ENCODE measurements around the gene FKBP15. TPM values are rescaled to one million over a fixed set of nuclear protein-coding genes. Genes with fewer than 3 reads are reported as not detected.
"Not testable (repeated sequence)": the region's sequence is repeated elsewhere in the genome, so short reads cannot be mapped to it uniquely, and the experiment has no call there.

The FKBP15 gene
- polyA plus RNA-seq, 1 donor (not counting 4 experiments of a cell fraction or from before 2014, with no cell fraction given) = 22.4 TPM

DNA sequence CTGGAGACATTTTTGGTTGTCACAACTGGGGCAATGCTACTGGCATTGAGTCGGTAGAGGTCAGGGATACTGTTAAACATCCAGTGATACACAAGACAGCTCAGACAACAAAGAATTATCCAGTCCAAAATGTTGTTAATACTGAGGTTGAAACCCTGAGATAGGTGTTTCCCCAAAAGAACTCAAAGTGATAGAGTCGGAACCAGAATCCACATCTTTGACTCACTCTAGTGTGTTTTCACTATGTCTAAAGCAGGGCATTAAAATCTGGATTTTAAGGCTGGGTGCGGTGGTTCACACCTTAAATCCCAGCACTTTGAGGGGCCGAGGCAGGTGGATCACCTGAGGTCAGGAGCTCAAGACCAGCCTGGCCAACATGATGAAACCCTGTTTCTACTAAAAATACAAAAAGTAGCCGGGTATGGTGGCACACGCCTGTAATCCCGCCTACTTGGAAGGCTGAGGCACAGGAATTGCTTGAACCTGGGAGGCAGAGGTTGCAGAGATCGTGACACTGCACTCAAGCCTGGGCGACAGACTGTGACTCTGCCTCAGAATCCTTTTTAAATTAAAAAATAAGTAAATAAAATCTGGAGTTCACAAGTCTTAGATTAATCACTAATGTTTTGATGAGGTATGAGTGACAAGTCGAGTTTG lies 17.3 kb upstream of the FKBP15 start:
- dilution Hi-C loops (cut with MboI; ENCODE audit: extremely low pct_ligation_motif_present, low sequenced_read_pairs) = no loop called here
- H3K79me2 ChIP-seq (ENCODE audit: control insufficient read depth, insufficient read depth, low read length) = no peaks in the 10 kb centered on the region
- H3K4me1 ChIP-seq (ENCODE audit: control insufficient read depth, extremely low read depth, insufficient read depth, low read length) = no peaks in the 10 kb centered on the region
- no peaks in the 10 kb centered on the region for H3K9me3 ChIP-seq (ENCODE audit: control insufficient read depth, low read depth, low read length)
- H3K27ac ChIP-seq (ENCODE audit: control insufficient read depth, insufficient read depth, low read length) = no peak overlapping the region
- no peaks in the 10 kb centered on the region for H3K36me3 ChIP-seq (ENCODE audit: control insufficient read depth in 2 of 2, extremely low read depth in 1 of 2, insufficient read depth in 2 of 2, low read length in 2 of 2)
- no peaks in the 10 kb centered on the region for H3K27me3 ChIP-seq (ENCODE audit: control insufficient read depth, extremely low read depth, insufficient read depth, low read length)
- H3K9me1 ChIP-seq (ENCODE audit: control insufficient read depth, extremely low read depth, insufficient read depth, low read length) = no peaks in the 10 kb centered on the region
- no peak for DNase-seq (ENCODE audit: low read depth, low spot score)
- no peak overlapping the region for H3K4me3 ChIP-seq (ENCODE audit: control insufficient read depth in 2 of 3, extremely low read depth in 1 of 3, insufficient read depth in 2 of 3, low read depth in 1 of 3, low read length in 3 of 3)
- no peak overlapping the region for H3K4me2 ChIP-seq (ENCODE audit: control insufficient read depth, extremely low read depth, insufficient read depth, low read depth, low read length)
- H2AFZ ChIP-seq (ENCODE audit: control insufficient read depth, low read length) = no peak overlapping the region
- no peak overlapping the region for H3K9ac ChIP-seq (ENCODE audit: control insufficient read depth, extremely low read depth, insufficient read depth, low read length)
- H4K20me1 ChIP-seq (ENCODE audit: control insufficient read depth, extremely low read depth, insufficient read depth, low read length) = no peaks in the 10 kb centered on the region
- TF ChIP-seq, protein P1, sequence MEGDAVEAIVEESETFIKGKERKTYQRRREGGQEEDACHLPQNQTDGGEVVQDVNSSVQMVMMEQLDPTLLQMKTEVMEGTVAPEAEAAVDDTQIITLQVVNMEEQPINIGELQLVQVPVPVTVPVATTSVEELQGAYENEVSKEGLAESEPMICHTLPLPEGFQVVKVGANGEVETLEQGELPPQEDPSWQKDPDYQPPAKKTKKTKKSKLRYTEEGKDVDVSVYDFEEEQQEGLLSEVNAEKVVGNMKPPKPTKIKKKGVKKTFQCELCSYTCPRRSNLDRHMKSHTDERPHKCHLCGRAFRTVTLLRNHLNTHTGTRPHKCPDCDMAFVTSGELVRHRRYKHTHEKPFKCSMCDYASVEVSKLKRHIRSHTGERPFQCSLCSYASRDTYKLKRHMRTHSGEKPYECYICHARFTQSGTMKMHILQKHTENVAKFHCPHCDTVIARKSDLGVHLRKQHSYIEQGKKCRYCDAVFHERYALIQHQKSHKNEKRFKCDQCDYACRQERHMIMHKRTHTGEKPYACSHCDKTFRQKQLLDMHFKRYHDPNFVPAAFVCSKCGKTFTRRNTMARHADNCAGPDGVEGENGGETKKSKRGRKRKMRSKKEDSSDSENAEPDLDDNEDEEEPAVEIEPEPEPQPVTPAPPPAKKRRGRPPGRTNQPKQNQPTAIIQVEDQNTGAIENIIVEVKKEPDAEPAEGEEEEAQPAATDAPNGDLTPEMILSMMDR (optimal IDR thresholded peaks at IDR 0.05 in 1 of 3, IDR thresholded peaks at IDR 0.05 in 1 of 3, conservative IDR thresholded peaks at IDR 0.05 in 1 of 3; ENCODE audit: extremely low read depth in 1 of 3, insufficient read depth in 2 of 3, low read length in 3 of 3) = no peak
- no peak for TF ChIP-seq EZH2 (IDR thresholded peaks at IDR 0.05; ENCODE audit: low read length)
- FAIRE-seq = no peak

DNA sequence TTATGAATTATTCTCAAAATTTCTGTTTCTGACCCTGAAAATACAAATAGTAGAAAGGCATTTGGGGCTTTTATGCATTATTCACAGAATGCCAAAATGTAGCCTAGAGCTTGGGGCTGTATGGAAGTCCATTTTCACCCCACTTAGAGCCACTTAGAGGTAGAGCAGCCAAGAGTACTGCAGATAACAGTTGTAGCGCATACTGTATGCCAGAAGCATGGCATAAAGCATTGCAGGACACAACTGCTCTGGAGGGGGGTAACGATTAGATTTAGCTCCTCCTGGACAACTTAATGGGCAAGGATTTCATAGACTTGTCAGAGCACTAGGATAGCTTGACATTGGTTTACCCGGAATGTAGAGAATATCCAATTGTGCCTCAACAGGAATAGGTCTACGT lies 15.9 kb upstream of the FKBP15 start:
- Histone ChIP-seq H3K36me3 (ENCODE audit: control insufficient read depth in 2 of 2, extremely low read depth in 1 of 2, insufficient read depth in 2 of 2, low read length in 2 of 2) (no peaks in the 10 kb centered on the region), H2AFZ (ENCODE audit: control insufficient read depth, low read length) (no peak overlapping the region), H4K20me1 (ENCODE audit: control insufficient read depth, extremely low read depth, insufficient read depth, low read length) (no peaks in the 10 kb centered on the region), H3K9ac (ENCODE audit: control insufficient read depth, extremely low read depth, insufficient read depth, low read length) (no peak overlapping the region), H3K4me3 (ENCODE audit: control insufficient read depth in 2 of 3, extremely low read depth in 1 of 3, insufficient read depth in 2 of 3, low read depth in 1 of 3, low read length in 3 of 3) (no peak overlapping the region), H3K79me2 (ENCODE audit: control insufficient read depth, insufficient read depth, low read length) (no peaks in the 10 kb centered on the region), H3K27me3 (ENCODE audit: control insufficient read depth, extremely low read depth, insufficient read depth, low read length) (no peaks in the 10 kb centered on the region), H3K4me1 (ENCODE audit: control insufficient read depth, extremely low read depth, insufficient read depth, low read length) (no peaks in the 10 kb centered on the region), H3K9me3 (ENCODE audit: control insufficient read depth, low read depth, low read length) (no peaks in the 10 kb centered on the region), H3K9me1 (ENCODE audit: control insufficient read depth, extremely low read depth, insufficient read depth, low read length) (no peaks in the 10 kb centered on the region), H3K4me2 (ENCODE audit: control insufficient read depth, extremely low read depth, insufficient read depth, low read depth, low read length) (no peak overlapping the region), H3K27ac (ENCODE audit: control insufficient read depth, insufficient read depth, low read length) (no peak overlapping the region)
- TF ChIP-seq EZH2 (IDR thresholded peaks at IDR 0.05; ENCODE audit: low read length) = no peak
- TF ChIP-seq, protein P1 (optimal IDR thresholded peaks at IDR 0.05 in 1 of 3, IDR thresholded peaks at IDR 0.05 in 1 of 3, conservative IDR thresholded peaks at IDR 0.05 in 1 of 3; ENCODE audit: extremely low read depth in 1 of 3, insufficient read depth in 2 of 3, low read length in 3 of 3) = no peak
- no peak for DNase-seq (ENCODE audit: low read depth, low spot score)
- dilution Hi-C loops (cut with MboI; ENCODE audit: extremely low pct_ligation_motif_present, low sequenced_read_pairs) = no loop called here
- no peak for FAIRE-seq

- dilution Hi-C loops (cut with MboI; ENCODE audit: extremely low pct_ligation_motif_present, low sequenced_read_pairs); H3K4me2 ChIP-seq (ENCODE audit: control insufficient read depth, extremely low read depth, insufficient read depth, low read depth, low read length); FAIRE-seq; H3K9ac ChIP-seq (ENCODE audit: control insufficient read depth, extremely low read depth, insufficient read depth, low read length); H3K27ac ChIP-seq (ENCODE audit: control insufficient read depth, insufficient read depth, low read length); H3K4me3 ChIP-seq (ENCODE audit: control insufficient read depth in 2 of 3, extremely low read depth in 1 of 3, insufficient read depth in 2 of 3, low read depth in 1 of 3, low read length in 3 of 3); H3K9me3 ChIP-seq (ENCODE audit: control insufficient read depth, low read depth, low read length); DNase-seq (ENCODE audit: low read depth, low spot score); H3K27me3 ChIP-seq (ENCODE audit: control insufficient read depth, extremely low read depth, insufficient read depth, low read length); H2AFZ ChIP-seq (ENCODE audit: control insufficient read depth, low read length); H3K79me2 ChIP-seq (ENCODE audit: control insufficient read depth, insufficient read depth, low read length); H3K36me3 ChIP-seq (ENCODE audit: control insufficient read depth in 2 of 2, extremely low read depth in 1 of 2, insufficient read depth in 2 of 2, low read length in 2 of 2); H3K4me1 ChIP-seq (ENCODE audit: control insufficient read depth, extremely low read depth, insufficient read depth, low read length); H3K9me1 ChIP-seq (ENCODE audit: control insufficient read depth, extremely low read depth, insufficient read depth, low read length); H4K20me1 ChIP-seq (ENCODE audit: control insufficient read depth, extremely low read depth, insufficient read depth, low read length): not testable (repeated sequence)
These were observed 14.7 kb upstream of the FKBP15 start for GRCh38 chr9:113235701-113236255.
